H1 (cell line): Measurements from ENCODE around the gene RNF151. TPM values are rescaled to one million over a fixed set of nuclear protein-coding genes. Genes with fewer than 3 reads are reported as not detected.

Experiments used
- CTCF ChIA-PET: fragments of 300-600 bp; sonication (Branson Sonifier 250); formaldehyde crosslinking; loops from one replicate; lab custom pipeline; 2021; ENCODE audit not compliant: partially characterized antibody; lab: Charles Lee
- POLR2A ChIA-PET: fragments of 300-600 bp; sonication (Branson Sonifier 250); formaldehyde crosslinking; loops from one replicate; lab custom pipeline; 2021; ENCODE audit warnings: inconsistent platforms; ENCODE audit not compliant: partially characterized antibody; lab: Charles Lee
- DNase-seq, 2 experiments: peaks; one replicate each; pipeline versions ENCODE4 v3.0.0 to v3.0.0-alpha.2; 2010 to 2022; ENCODE audit warnings: low spot score in 2 of 2, low read depth in 1 of 2, mixed read lengths in 1 of 2
- FAIRE-seq: peaks from 2 replicates; lab custom pipeline; 2011; peaks lifted over from hg19 to GRCh38; lab: Jason Lieb, UNC
- H2AFZ ChIP-seq: 2 replicates; pipeline ENCODE4 v1.8.1; 2012; ENCODE audit warnings: low read length, inconsistent platforms
- H2AK5ac ChIP-seq: 2 replicates; pipeline ENCODE4 v1.6.1; 2013; ENCODE audit warnings: low read depth, low read length
- H2BK120ac ChIP-seq: replicated peaks from 2 replicates; pipeline ENCODE3; 2013; ENCODE audit warnings: low read depth, low read length, inconsistent platforms
- H2BK12ac ChIP-seq: 2 replicates; pipeline ENCODE4 v1.6.1; 2013; ENCODE audit warnings: low read depth, low read length
- H2BK15ac ChIP-seq: 2 replicates; pipeline ENCODE4 v1.6.1; 2013; ENCODE audit warnings: low read length
- H2BK20ac ChIP-seq: 2 replicates; pipeline ENCODE4 v1.6.1; 2013; ENCODE audit warnings: low read length
- H2BK5ac ChIP-seq: 2 replicates; pipeline ENCODE4 v1.6.1; 2013; ENCODE audit warnings: low read depth, low read length
- H3K14ac ChIP-seq: 2 replicates; pipeline ENCODE4 v1.6.1; 2013; ENCODE audit warnings: inconsistent platforms; ENCODE audit not compliant: insufficient read length
- H3K18ac ChIP-seq: 2 replicates; pipeline ENCODE4 v1.6.1; 2013; ENCODE audit warnings: low read length; ENCODE audit errors: extremely low read depth
- H3K23ac ChIP-seq: 2 replicates; pipeline ENCODE4 v1.6.1; 2013; ENCODE audit warnings: inconsistent platforms; ENCODE audit not compliant: insufficient read length
- H3K23me2 ChIP-seq: 2 replicates; pipeline ENCODE4 v1.6.1; 2013; ENCODE audit warnings: low read depth, low read length
- H3K27ac ChIP-seq: 2 replicates; pipeline ENCODE4 v1.6.1; 2011; ENCODE audit warnings: low read depth, low read length, inconsistent platforms
- H3K27me3 ChIP-seq, 4 experiments: replicated peaks in 1 of 4; 1 replicate in 1 of 4; 2 replicates in 3 of 4; pipeline versions ENCODE4 v1.6.1 to v1.8.1; 2011 to 2013; ENCODE audit warnings: low read length in 3 of 4, mild to moderate bottlenecking in 3 of 4, inconsistent platforms in 2 of 4, mixed read lengths in 2 of 4, moderate library complexity in 1 of 4; ENCODE audit not compliant: control insufficient read depth in 3 of 4, insufficient read depth in 3 of 4; ENCODE audit errors: extremely low read depth in 1 of 4
- H3K36me3 ChIP-seq, 4 experiments: 2 replicates each; pipeline versions ENCODE4 v1.6.1 to v1.8.1; 2011 to 2013; ENCODE audit warnings: mild to moderate bottlenecking in 4 of 4, low read length in 3 of 4, moderate library complexity in 2 of 4, control low read depth in 1 of 4, inconsistent platforms in 1 of 4; ENCODE audit not compliant: insufficient read depth in 4 of 4, control insufficient read depth in 2 of 4
- H3K4ac ChIP-seq: replicated peaks from 2 replicates; pipeline ENCODE3; 2013; ENCODE audit warnings: low read length, low read depth, mixed read lengths, inconsistent platforms; ENCODE audit not compliant: insufficient read length
- H3K4me1 ChIP-seq, 4 experiments: replicated peaks in 1 of 4; 1 replicate in 1 of 4; 2 replicates in 3 of 4; pipeline versions ENCODE4 v1.6.1 to v1.8.1; 2011 to 2013; ENCODE audit warnings: low read length in 3 of 4, inconsistent platforms in 2 of 4, mixed read lengths in 1 of 4; ENCODE audit not compliant: insufficient read depth in 4 of 4, control insufficient read depth in 3 of 4
- H3K4me2 ChIP-seq, 2 experiments: 2 replicates each; pipeline versions ENCODE4 v1.6.1 to v1.8.1; 2011 to 2013; ENCODE audit warnings: low read depth in 2 of 2, low read length in 2 of 2, control low read depth in 1 of 2, inconsistent platforms in 1 of 2, mild to moderate bottlenecking in 1 of 2; ENCODE audit not compliant: insufficient read depth in 1 of 2
- H3K4me3 ChIP-seq, 4 experiments: fragments of 200-600, 300-600 bp in 1 of 4; sonication (generic), shearing (Covaris generic), sonication (Bioruptor Twin) in 1 of 4; 2 replicates each; pipeline versions ENCODE4 v1.5.1 to v1.8.1; 2011 to 2016; ENCODE audit warnings: low read length in 4 of 4, low read depth in 3 of 4, control low read depth in 2 of 4, inconsistent platforms in 2 of 4, mild to moderate bottlenecking in 2 of 4, mixed read lengths in 1 of 4, moderate library complexity in 1 of 4; ENCODE audit not compliant: insufficient read depth in 2 of 4; ENCODE audit errors: extremely low read depth in 1 of 4
- H3K56ac ChIP-seq: replicated peaks from 2 replicates; pipeline ENCODE3; 2013; ENCODE audit warnings: low read depth, mild to moderate bottlenecking, mixed read lengths, low read length, inconsistent platforms; ENCODE audit not compliant: insufficient read length
- H3K79me1 ChIP-seq: 2 replicates; pipeline ENCODE4 v1.6.1; 2013; ENCODE audit warnings: low read depth, low read length, control low read depth
- H3K79me2 ChIP-seq, 2 experiments: 2 replicates each; pipeline versions ENCODE4 v1.6.1 to v1.8.1; 2012 to 2013; ENCODE audit warnings: low read length in 2 of 2, mild to moderate bottlenecking in 2 of 2, inconsistent platforms in 1 of 2; ENCODE audit not compliant: insufficient read depth in 2 of 2, control insufficient read depth in 1 of 2
- H3K9ac ChIP-seq, 4 experiments: replicated peaks in 1 of 4; 1 replicate in 1 of 4; 2 replicates in 3 of 4; pipeline versions ENCODE4 v1.6.1 to v1.8.1; 2011 to 2013; ENCODE audit warnings: low read depth in 3 of 4, low read length in 3 of 4, control low read depth in 2 of 4, mild to moderate bottlenecking in 2 of 4, moderate library complexity in 2 of 4, inconsistent platforms in 1 of 4; ENCODE audit errors: extremely low read depth in 1 of 4
- H3K9me3 ChIP-seq, 2 experiments: 2 replicates each; pipeline versions ENCODE4 v1.6.1 to v1.8.1; 2012 to 2013; ENCODE audit warnings: mild to moderate bottlenecking in 2 of 2, moderate library complexity in 2 of 2, control low read depth in 1 of 2, inconsistent platforms in 1 of 2, low read depth in 1 of 2, low read length in 1 of 2, mixed read lengths in 1 of 2; ENCODE audit not compliant: insufficient read depth in 2 of 2
- H4K20me1 ChIP-seq, 2 experiments: replicated peaks in 1 of 2; 2 replicates each; pipeline versions ENCODE3 to v1.8.1; 2011 to 2013; ENCODE audit warnings: inconsistent platforms in 2 of 2, low read length in 2 of 2, mild to moderate bottlenecking in 1 of 2; ENCODE audit not compliant: insufficient read depth in 2 of 2, control insufficient read depth in 1 of 2
- H4K5ac ChIP-seq: 2 replicates; pipeline ENCODE4 v1.6.1; 2013; ENCODE audit warnings: low read length, low read depth, mixed read lengths, inconsistent platforms; ENCODE audit not compliant: insufficient read length
- H4K8ac ChIP-seq: 2 replicates; pipeline ENCODE4 v1.8.0; 2013; ENCODE audit warnings: mild to moderate bottlenecking, moderate library complexity, low read length, inconsistent platforms; ENCODE audit not compliant: insufficient read depth; ENCODE audit errors: extremely low read depth
- H4K91ac ChIP-seq: replicated peaks from 2 replicates; pipeline ENCODE3; 2013; ENCODE audit warnings: low read length, mixed read lengths, inconsistent platforms; ENCODE audit not compliant: insufficient read length
- FOSL1 ChIP-seq: IDR thresholded peaks from 2 replicates; pipeline ENCODE4 v1.6.1; 2011; ENCODE audit warnings: mild to moderate bottlenecking, low read depth, low read length, moderate library complexity; ENCODE audit not compliant: insufficient read depth
- WGBS, 2 experiments: shearing (Covaris generic) in 1 of 2; methylation state at CpG; one replicate each; pipeline versions ENCODE4 v1.1.6 to v1.1.7; 2013 to 2015; ENCODE audit warnings: low lambda C conversion rate in 2 of 2, mixed read lengths in 2 of 2, inconsistent platforms in 1 of 2, low coverage in 1 of 2, missing lambda C conversion rate in 1 of 2; ENCODE audit not compliant: insufficient replicate concordance in 2 of 2, insufficient coverage in 1 of 2, insufficient read length in 1 of 2; ENCODE audit errors: extremely low coverage in 1 of 2, missing lambda C conversion rate in 1 of 2; 5-methylcytosine and 5-hydroxymethylcytosine counted together
- polyA plus RNA-seq, 7 experiments: library from polyadenylated mRNA; depleted of rRNA in 3 of 7; stranded (reverse) in 5 of 7; unstranded in 2 of 7; fragments of >200 nt in 5 of 7; fragments of 200-250 nt in 2 of 7; gene quantifications; 1 replicate in 5 of 7; 2 replicates in 1 of 7; 4 replicates in 1 of 7; pipeline versions ENCODE4 v1.2.1 to v1.2.3, GENCODE V29; 2011 to 2013; ENCODE audit warnings: missing spikeins in 2 of 7, mixed read lengths in 2 of 7
- total RNA-seq: library from RNA; stranded (reverse); fragmentation: NEBNext Ultra II Directional; extraction: Animal tissue kit (Norgen Biotek cat#: 25700); gene quantifications from 2 replicates; pipeline ENCODE4 v1.2.1, GENCODE V29; 2021

RNF151 gene
- total and polyA plus RNA-seq, 2 of the 8 experiments (the other 6 are each of a cell fraction or from before 2014, with no cell fraction given): not detected

GRCh38 chr16:1938910-1939309 lies 27.7 kb upstream of the RNF151 start:
- ChIA-PET CTCF (interaction anchor here (0.6 to 6.3 kb wide), 2 partner anchors 15 to 636 kb away, joined by 3 to 62 read pairs; partner anchors contain the start of gene RPL3L), POLR2A (interaction anchor here (11.7 kb wide), 1 partner anchor 21 kb away, joined by 336 read pairs; the partner anchor contains the start of genes NDUFB10, RNF151, RPL3L and RPS2)
- Histone ChIP-seq H3K79me2 (no peaks in the 10 kb centered on the region), H3K27me3 (peaks cover 0 to 2% (median 0%) of the 10 kb centered on the region in 4 experiments; a peak in 1 of 7 replicates), H4K5ac (no peak overlapping the region), H3K9ac (no peak overlapping the region), H2AFZ (no peak overlapping the region), H3K23me2 (peaks cover 6% of the 10 kb centered on the region; the same call in 1 of the 2 replicates), H2BK20ac (no peak overlapping the region), H3K4me3 (no peak overlapping the region), H3K79me1 (no peaks in the 10 kb centered on the region), H2AK5ac (no peak overlapping the region), H4K8ac (no peak overlapping the region), H2BK120ac (no peak overlapping the region), H3K18ac (no peak overlapping the region), H2BK5ac (no peak overlapping the region), H3K4ac (no peak overlapping the region), H3K4me1 (peaks cover 0 to 8% (median 6%) of the 10 kb centered on the region in 4 experiments; a peak in 5 of 7 replicates), H3K27ac (no peak overlapping the region), H2BK15ac (no peak overlapping the region), H3K14ac (no peak overlapping the region), H3K23ac (no peak overlapping the region), H2BK12ac (no peak overlapping the region), H3K9me3 (no peaks in the 10 kb centered on the region), H3K4me2 (no peak overlapping the region), H3K56ac (no peak overlapping the region), H3K36me3 (peaks cover 4 to 12% (median 8%) of the 10 kb centered on the region in 4 experiments; a peak in 5 of 8 replicates), H4K91ac (no peak overlapping the region), H4K20me1 (peaks cover 0 to 4% of the 10 kb centered on the region in 2 experiments)
- no peak for FAIRE-seq
- WGBS, 2 experiments: 86% methylated on average over 17 of the region's 17 CpGs; no CpG with 5 or more reads in 1 of the 2 experiments
- DNase-seq: no peak
- TF ChIP-seq FOSL1: no peak
